Activated T-cell treated with anti-CD3 and anti-CD28 coated beads, Interleukin-2, amount 50 U/mL, for 1 hour (primary cell): ENCODE data around the gene ABCC2.
"Not testable (repeated sequence)": the region's sequence is repeated elsewhere in the genome, so short reads cannot be mapped to it uniquely, and the experiment has no call there.

Experiments used
- DNase-seq: peaks from one replicate; pipeline ENCODE4 v3.0.0-alpha.2; 2020

ABCC2 gene

DNA sequence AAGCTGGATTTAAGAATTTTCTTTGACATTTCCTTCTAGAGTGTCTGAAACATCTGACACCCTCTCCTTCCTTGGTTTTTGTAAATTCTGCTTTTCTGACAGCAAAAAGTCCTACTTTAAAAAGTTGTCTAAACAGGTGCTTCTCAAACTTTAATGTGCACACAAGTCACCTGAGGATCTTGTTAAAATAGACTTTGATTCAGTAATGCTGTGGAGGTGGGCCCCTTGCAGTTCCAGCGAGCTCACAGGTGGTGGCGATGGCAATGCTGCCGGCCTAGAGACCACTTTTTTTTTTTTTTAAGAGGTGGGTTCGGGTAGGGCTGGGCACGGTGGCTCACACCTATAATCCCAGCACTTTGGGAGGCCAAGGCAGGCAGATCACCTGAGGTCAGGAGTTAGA is 77.1 kb downstream of the ABCC2 start:
- DNase-seq = no peak

DNA sequence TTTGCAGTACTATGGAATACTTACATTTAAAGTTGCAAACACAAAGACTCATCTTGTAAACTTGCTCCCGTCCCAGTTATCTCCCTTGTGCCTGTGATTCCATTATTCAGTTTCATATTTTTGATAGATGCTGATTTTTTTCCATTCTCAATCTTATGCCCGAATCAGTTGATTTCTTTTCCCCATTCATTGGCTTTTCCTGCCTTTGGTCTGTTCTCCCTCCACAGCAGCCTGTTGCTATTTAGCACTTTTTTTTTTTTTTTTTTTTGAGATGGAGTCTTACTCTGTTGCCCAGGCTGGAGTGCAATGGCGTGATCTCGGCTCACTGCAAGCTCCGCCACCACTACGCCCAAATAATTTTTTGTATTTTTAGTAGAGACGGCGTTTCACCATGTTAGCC is 78.0 kb downstream of the ABCC2 start:
- DNase-seq = no peak

DNA sequence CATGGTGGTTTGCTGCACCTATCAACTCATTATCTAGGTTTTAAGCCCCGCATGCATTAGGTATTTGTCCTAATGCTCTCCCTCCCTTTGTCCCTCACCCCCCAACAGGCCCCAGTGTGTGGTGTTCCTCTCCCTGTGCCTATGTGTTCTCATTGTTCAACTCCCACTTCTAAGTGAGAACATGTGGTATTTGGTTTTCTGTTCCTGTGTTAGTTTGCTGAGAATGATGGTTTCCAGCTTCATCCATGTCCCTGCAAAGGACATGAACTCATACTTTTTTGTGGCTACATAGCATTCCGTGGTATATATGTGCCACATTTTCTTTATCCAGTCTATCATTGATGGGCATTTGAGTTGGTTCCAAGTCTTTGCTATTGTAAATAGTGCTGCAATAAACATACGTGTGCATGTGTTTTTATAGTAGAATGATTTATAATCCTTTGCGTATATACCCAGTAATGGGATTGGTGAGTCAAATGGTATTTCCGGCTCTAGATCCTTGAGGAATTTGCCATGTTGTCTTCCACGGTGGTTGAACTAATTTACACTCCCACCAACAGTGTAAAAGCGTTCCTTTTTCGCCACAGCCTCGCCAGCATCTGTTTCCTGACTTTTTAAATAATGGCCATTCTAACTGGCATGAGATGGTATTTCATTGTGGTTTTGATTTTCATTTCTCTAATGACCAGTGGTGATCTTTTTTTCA is 81.2 kb downstream of the ABCC2 start:
- DNase-seq = not testable (repeated sequence)

DNA sequence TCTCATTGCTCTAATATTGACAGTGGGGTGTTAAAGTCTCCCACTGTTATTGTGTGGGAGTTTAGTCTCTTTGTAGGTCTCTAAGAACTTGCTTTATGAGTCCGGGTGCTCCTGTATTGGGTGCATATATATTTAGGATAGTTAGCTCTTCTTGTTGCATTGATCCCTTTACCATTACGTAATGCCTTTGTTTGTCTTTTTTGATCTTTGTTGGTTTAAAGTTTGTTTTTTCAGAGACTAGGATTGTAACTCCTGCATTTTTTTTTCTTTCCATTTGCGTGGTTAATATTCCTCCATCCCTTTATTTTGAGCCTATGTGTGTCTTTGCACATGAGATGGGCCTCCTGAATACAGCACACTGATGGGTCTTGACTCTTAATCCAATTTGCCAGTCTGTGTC is 84.8 kb downstream of the ABCC2 start:
- not testable (repeated sequence) for DNase-seq

DNA sequence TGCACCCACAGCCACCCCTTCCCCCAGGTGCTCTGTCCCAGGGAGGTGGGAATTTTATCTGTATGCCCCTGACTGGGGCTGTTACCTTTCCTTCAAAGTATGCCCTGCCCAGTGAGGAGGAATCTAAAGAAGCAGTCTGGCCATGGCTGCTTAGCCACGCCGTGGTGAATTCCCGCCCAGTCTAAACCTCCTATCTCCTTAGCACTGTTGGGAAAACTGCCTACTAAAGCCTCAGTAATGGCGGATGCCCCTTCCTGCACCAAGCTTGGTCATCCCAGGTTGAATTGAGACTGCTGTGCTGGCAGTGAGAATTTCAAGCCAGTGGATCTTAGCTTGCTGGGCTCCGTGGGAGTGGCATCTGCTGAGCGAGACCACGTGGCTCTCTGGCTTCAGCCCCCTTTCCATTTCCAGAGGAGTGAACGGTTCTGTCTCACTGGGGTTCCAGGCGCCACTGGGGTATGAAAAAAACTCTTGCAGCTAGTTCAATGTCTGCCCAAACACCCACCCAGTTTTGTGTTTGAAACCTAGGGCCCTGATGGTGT is 87.2 kb downstream of the ABCC2 start:
- DNase-seq = no peak

DNA sequence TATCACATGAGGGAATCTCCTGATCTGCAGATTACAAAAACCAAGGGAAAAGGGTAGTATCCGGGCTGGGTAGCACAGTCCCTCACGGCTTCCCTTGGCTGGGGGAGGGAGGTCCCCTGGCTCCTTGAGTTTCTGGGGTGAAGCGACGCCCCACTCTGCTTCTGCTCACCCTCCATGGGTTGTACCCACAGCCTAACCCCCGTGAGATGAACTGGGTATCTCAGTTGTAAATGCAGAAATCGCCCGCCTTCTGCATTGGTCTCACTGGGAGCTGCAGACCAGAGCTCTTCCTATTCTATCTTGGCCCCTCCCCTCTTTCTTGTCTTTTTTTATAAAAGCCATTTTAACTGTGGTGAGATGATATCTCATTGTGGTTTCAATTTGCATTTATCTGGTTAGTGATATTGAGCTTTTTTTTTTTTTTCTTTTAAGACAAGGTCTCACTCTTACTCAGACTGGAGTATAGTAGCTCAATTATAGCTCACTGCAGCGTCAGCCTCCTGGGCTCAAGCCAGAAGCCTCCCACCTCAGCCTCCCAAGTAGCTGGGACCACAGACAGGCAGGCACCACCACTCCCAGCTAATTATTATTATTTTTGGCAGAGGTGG is 87.8 kb downstream of the ABCC2 start:
- DNase-seq = peak; percentile 35

DNA sequence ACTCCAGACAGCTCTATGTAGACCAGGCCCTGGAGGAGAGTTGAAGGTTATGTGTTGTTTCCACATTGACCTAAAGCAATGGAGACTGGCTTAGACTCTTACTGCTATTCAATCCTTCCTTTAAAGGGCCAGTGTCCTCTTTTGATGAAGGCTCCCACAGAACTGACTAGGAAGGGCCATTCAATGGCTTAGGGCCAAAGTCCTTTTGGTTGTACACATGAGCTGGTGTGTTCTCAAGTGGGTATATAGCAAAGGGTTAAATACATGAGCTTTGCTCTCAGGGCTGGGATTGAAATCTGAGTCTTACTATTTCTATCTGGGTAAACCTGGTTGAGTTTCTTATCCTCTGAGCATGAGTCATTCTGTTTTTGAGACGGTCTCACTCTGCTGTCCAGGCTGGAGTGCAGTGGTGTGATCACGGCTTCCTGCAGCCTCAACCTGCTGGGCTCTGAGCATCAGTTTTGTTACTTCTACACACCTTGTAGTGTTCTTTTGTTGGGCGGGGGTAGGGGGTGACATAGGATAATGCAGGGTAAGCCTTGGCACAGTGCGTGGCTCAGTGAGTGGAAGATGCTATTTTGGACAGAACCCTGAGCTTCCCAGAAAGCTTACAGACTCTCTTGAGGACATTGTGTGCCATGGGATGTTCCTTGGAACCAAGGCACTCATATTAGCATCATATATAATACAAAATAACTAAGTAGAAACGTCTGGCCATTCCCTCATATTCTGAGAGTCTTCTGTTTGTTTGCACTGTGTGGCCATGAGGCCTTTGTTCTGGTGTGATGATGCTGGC is 90.1 kb downstream of the ABCC2 start:
- no peak for DNase-seq

DNA sequence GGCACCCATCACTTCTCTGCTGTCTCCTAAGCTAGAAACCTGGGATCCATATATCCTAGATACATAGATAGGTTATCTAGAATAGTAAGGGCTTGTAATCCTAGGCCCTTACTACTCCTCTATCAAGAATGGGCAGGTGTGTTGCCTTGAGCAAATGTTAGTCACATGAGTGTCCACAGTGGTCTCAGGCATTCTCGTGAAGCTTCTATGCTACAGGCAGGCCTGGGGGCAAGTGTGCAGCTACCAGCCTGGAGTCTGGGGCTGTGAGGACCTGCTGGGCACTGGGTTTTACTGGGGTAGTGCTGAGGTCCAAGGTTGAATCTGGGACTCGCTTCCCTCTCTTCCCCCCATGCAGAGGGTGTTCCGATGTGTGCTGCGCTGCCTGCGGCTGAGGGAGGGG is 91.4 kb downstream of the ABCC2 start:
- DNase-seq = no peak

DNA sequence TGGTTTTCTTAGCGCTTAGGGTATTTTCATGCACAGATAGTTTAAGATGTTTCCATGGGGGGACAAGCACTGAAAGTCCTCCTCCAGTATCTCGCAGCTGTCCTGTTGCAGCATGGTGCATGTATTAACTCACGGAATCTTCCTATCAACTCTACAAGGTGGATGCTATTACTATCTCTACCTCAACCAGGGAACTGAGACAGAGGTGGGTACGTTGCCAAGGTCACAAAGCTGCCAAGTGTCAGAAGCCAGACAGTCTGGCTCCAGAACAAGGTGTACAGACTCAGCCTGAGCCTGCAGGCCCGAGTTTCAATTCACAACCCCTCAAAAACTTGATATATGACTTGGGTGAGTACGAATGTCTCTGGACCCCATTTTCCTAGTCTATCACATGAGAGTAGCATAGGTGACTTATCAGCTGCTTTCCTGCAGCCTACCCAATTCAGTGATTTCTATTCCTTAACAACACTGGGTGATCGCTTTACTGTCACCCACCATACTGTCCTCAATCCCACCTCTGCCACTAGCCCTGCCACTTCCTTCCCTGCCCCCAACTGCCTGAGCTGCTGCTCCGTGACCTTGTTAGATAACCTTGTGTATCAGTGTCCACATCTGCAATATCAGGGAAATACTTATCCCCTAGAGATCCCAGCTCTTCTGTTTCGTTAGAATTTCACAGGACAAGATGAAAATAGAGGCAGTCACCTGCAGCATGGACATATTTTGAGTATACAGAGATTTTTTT is 92.1 kb downstream of the ABCC2 start:
- DNase-seq = no peak

DNA sequence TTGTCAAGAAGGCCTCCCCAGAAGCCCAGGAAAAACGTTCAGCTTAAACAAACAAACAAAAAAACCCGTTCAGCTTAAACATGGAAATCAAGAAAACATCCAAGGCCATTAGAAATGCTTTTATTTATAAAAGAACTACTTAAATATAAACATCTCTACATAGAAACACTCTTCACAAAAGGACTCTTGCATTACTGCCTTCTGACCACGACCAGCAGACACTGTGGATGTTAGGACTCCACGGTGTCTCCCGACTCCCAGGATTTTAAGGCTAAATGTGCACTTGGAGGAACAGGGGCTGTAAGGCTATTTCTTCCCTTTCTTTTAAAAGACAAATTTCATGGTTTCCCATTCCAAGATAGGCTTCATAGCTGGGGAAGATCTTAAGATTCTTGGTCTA is 93.0 kb downstream of the ABCC2 start:
- no peak for DNase-seq

DNA sequence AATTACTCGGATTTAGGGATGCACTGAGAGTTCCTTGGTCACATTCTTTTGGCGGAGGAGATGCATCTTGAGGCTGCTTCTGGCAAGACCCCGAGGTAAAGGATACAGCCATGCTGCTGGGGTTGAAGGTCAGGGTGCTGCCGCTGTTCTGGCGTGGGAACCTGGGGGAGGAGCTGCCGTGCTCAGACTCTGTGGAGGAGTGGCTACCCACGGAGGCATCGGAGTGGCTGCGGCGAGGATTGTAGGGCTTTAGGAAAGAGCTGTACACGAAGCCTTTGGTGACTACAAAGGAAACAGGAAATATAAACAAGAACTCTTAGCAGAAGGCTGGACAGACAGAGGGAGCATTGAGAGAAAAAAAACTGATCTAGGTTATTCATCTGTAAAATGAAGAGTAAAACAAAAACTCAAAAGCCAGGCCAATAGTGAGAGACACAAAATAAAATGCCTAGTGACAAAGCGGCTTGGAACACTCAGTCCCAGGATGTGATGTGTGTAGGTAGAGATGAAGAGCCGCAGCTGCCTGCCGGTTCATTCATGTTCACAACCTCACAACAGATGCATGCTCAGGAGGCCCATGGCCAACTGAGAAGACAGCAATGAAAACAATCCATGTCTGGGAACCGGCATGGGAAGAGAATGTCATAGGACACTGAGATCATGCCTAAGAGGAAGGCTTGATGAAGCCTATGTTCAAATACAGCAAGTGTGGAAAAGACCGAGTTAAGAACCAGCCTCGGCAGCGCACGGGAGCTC is 97.8 kb downstream of the ABCC2 start:
- DNase-seq = no peak

DNA sequence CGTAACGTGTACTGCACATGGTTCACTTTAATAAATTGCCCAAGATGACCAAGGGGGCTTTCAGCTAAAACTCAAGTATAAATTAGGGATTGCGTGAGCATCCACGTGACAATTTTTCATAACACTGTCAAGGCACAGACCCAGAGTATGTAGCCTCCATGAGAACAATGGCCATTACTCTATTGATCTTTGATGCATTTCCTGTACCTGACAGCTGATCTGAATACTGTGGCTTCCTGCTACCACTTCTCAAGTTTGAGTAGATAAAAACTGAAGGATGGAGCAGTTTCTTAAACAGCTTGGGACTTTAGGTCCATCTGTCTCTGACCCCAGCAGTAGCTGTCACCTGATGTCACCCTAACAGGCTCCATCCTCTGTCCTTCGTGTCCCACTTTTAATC is 98.9 kb downstream of the ABCC2 start:
- DNase-seq = no peak

DNA sequence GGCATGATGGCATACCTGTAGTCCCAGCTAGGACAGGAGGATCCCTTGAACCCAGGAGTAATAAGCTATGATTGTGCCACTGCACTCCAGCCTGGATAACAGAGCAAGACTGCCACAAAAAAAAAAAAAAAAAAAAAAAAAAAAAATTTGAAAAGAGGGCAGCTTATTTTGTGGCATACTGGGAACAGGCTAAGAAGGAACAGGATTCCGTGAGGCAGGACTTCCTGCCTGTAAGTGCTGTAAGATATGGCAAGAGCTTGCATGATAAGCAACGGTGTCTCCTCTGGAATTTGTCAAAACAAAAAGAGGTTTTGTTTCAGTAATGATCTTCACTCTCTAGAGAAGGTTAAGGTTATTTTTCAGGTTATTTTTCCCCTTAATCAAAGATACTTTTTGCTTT is 101.1 kb downstream of the ABCC2 start:
- no peak for DNase-seq

DNA sequence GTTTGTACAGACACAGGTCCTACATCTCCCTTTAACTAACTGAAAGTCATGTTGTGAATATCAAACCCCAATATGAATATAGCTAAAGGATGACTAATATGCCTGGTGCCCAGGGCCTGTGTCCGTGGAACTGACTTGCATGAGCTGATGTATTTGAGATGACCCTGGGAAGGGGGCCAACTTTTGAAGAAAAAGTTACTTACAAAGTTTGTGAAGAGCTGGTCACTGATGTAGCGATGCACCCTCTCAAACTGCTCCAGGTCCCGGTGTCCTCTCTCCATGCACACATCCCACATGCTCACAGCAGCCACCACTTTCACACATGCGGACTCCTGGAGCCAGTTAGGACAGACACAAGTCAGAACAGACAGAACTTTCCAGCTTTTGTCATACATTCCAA is 106.2 kb downstream of the ABCC2 start:
- DNase-seq = no peak

DNA sequence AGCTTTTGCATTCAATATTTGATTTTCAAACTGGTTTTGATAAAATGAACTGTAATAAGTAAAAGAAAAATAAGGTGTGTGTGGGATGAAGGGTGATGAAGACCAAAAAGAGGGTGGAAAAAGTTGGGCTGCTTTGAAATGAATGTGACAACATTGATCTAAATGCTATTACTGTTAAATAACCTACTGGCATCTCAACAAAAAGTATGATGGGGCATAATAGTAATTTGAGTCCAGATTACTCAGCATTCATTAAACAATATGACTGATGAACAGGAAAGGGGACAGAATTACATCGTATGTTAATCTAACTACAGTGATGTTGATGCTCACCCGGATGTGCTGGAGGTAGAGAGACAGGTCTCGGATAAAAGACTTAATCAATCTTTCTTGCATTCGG is 112.2 kb downstream of the ABCC2 start:
- no peak for DNase-seq

DNA sequence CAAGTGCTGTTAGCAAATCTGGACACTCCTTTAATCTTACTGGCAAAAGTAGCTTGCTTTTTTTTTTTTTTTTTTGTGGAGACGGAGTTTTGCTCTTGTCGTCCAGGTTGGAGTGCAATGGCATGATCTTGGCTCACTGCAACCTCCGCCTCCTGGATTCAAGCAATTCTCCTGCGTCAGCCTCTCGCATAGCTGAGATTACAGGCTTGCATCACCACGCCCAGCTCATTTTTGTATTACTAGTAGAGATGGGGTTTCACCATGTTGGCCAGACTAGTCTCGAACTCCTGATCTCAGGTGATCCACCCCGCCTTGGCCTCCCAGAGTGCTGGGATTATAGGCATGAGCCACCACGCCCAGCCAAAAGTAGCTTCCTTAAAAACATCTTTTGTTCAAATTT is 112.6 kb downstream of the ABCC2 start:
- not testable (repeated sequence) for DNase-seq

DNA sequence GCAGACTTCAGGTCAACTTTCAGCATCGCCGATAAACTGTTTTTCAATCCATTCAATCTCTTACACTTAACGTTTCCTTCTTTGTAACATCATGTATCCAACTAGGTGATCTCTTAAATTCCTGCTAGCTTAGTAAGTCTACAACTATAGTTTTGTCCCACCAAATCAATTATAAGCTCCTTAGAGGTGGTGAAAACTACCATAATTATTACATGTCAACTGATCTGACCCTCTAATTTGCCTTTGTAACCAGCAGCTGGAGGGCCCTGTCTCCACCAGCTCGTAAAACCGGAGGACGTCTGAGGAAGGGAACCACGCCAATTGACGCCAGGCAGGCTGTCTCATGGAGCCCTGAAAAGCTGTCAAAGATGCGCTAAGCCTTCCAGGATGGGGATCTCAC is 113.4 kb downstream of the ABCC2 start:
- DNase-seq = no peak
